Glomerular visceral epithelial cell (primary cell): ENCODE results near the gene FAM174B.

Experiments used
- DNase-seq: peaks from one replicate; pipeline ENCODE4 v3.0.0-alpha.2; 2016; ENCODE audit errors: extremely low spot score

The FAM174B gene

GRCh38 chr15:92600856-92601255, 54.7 kb downstream of the FAM174B start:
- DNase-seq, result no peak

GRCh38 chr15:92599394-92599970, 56.1 kb downstream of the FAM174B start:
- DNase-seq, result no peak

- no peak for DNase-seq
Measured at GRCh38 chr15:92597548-92597947, 58.0 kb downstream of the FAM174B start.

GRCh38 chr15:92596623-92597022, 59.0 kb downstream of the FAM174B start:
- DNase-seq, result no peak

GRCh38 chr15:92595506-92596381, 59.8 kb downstream of the FAM174B start:
- no peak for DNase-seq

GRCh38 chr15:92591275-92591674, 64.3 kb downstream of the FAM174B start:
- DNase-seq, result no peak

GRCh38 chr15:92586966-92587365, 68.6 kb downstream of the FAM174B start:
- DNase-seq, result no peak

GRCh38 chr15:92586383-92586942, 69.1 kb downstream of the FAM174B start:
- DNase-seq, result no peak

- DNase-seq, result no peak
Measured at GRCh38 chr15:92584105-92584504, 71.5 kb downstream of the FAM174B start.

GRCh38 chr15:92583096-92584034, 72.2 kb downstream of the FAM174B start:
- no peak for DNase-seq

GRCh38 chr15:92582206-92582605, 73.4 kb downstream of the FAM174B start:
- DNase-seq, result no peak

GRCh38 chr15:92580933-92581445, 74.6 kb downstream of the FAM174B start:
- no peak for DNase-seq

GRCh38 chr15:92580521-92580920, 75.1 kb downstream of the FAM174B start:
- DNase-seq, result no peak

- DNase-seq, result no peak
Measured at GRCh38 chr15:92579931-92580470, 75.6 kb downstream of the FAM174B start.

GRCh38 chr15:92579486-92579885, 76.1 kb downstream of the FAM174B start:
- no peak for DNase-seq

- DNase-seq, result no peak
Measured at GRCh38 chr15:92578096-92578835, 77.3 kb downstream of the FAM174B start.

GRCh38 chr15:92576597-92577200, 78.9 kb downstream of the FAM174B start:
- DNase-seq, result no peak

- no peak for DNase-seq
Measured at GRCh38 chr15:92574566-92574965, 81.0 kb downstream of the FAM174B start.

GRCh38 chr15:92574161-92574560, 81.4 kb downstream of the FAM174B start:
- no peak for DNase-seq

- no peak for DNase-seq
Measured at GRCh38 chr15:92571824-92572223, 83.8 kb downstream of the FAM174B start.
